HG03159 (cell line): ENCODE measurements around the gene HERPUD2.
A peak's percentile ranks its signal among the peaks of the same experiment; 100 is the strongest.
"Not testable (repeated sequence)": the region's sequence is repeated elsewhere in the genome, so short reads cannot be mapped to it uniquely, and the experiment has no call there.

Experiments used
- ATAC-seq: cut with Tn5 transposase; IDR thresholded peaks from one replicate; pipeline ENCODE4 v1.9.1; 2021; ENCODE audit warnings: mild to moderate bottlenecking, moderate library complexity; ENCODE audit not compliant: unreplicated experiment

Gene HERPUD2

GRCh38 chr7:35685781-35686180 lies 9.2 kb downstream of the HERPUD2 start:
- ATAC-seq: no peak

GRCh38 chr7:35681231-35682029 lies 13.5 kb downstream of the HERPUD2 start:
- peak; percentile 82 for ATAC-seq

GRCh38 chr7:35680403-35681013 lies 14.4 kb downstream of the HERPUD2 start:
- no peak for ATAC-seq

- ATAC-seq: no peak
These were observed 17.2 kb downstream of the HERPUD2 start for GRCh38 chr7:35677582-35678356.

DNA sequence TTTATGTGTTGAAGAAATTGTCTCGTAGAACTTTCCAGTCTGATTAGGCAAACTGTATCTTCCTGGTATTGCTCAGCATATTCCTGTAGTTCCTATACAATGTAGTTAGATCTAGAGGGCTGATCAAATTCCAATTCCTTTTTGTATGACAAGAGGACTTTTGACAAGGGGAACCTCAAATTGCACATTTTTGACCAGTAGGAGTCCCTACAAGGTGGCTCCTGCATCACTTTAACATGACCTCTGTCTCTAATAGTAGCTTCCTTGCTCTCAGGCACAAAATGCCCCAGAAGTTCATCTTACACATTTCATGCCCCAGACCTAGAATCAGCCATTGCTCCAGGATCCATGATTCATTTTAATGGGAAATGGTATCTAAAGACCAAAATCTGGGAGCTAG lies 18.7 kb downstream of the HERPUD2 start:
- no peak for ATAC-seq

GRCh38 chr7:35670856-35671569 lies 23.9 kb downstream of the HERPUD2 start:
- no peak for ATAC-seq

GRCh38 chr7:35660411-35660810 lies 34.5 kb downstream of the HERPUD2 start:
- ATAC-seq: not testable (repeated sequence)

GRCh38 chr7:35658606-35659201 lies 36.2 kb downstream of the HERPUD2 start:
- no peak for ATAC-seq

GRCh38 chr7:35657125-35657524 lies 37.8 kb downstream of the HERPUD2 start:
- ATAC-seq: no peak

GRCh38 chr7:35654558-35654957 lies 40.4 kb downstream of the HERPUD2 start:
- not testable (repeated sequence) for ATAC-seq

DNA sequence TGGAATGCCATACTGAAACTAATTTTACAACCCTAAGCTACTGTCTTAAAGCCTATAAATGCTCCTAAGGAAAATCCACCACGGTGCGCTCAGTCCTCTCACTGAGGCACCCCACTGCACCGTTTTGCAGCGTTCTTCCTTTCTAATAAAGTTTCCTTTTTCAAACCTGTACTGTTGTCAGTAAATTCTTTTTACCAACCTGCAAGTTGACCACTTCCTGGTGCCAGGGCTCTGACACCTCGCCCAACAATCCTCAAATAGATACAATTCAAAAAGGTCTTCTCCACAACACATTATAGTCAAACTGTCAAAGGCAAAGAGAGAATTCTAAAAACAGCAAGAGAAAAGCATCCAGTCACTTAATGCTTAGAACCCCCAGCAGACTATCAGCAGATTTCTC lies 42.8 kb downstream of the HERPUD2 start:
- ATAC-seq: no peak

DNA sequence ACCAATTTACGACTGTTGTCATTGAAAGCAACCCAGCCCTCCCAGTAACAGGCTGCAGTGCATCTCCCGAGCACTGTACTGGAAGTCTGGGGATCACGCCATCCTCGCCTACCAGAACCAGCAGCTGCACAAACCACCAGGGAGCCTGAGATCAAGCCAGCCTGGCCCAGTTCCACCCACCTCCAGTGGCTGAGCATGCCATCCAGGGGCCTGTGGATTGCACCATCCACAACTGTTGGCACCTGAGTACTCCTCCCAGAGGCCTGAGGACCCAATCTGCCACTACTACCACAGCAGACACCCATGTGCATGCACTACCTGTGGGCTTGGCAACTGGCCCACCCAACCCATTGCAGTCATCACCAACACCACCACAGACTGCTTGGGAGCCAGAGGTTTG lies 44.2 kb downstream of the HERPUD2 start:
- no peak for ATAC-seq

DNA sequence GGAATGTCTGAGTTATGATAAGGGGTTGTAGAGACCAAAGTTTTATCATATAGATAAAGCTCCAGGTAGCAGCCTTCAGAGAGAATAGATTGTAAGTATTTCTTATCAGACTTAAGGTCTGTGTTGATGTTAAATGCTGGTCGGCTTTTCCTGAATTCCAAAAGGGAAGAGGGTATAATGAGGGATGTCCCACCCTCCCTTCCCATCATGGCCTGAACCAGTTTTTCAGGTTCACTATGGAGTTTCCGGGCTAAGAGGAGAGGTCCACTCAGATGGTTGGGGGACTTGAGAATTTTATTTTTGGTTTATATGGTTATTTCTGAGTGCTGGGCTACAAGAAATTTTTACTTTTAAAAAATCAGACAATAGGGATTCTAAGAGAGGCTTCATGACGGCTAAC lies 45.2 kb downstream of the HERPUD2 start:
- no peak for ATAC-seq

DNA sequence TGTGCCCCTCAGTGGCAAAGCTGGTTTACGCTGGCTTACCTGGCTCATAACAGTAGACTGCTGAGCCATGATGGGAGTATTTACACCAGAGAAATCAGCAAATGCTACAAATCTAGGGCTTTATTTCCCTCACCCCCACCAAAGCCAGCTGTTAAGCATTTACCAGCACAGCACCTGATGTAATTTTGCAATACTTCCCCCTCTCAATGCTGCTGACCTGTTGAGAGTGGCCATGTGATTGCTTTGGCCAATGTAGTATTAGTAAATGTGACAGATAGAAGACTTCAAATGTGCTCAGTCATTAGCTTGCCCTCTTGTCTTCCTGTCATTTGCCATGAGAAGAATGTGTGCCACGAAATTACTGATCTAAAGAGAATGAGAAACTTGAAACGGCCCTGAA lies 46.6 kb downstream of the HERPUD2 start:
- no peak for ATAC-seq

GRCh38 chr7:35647171-35647574 lies 47.8 kb downstream of the HERPUD2 start:
- ATAC-seq: no peak

GRCh38 chr7:35646289-35647023 lies 48.5 kb downstream of the HERPUD2 start:
- ATAC-seq: no peak

DNA sequence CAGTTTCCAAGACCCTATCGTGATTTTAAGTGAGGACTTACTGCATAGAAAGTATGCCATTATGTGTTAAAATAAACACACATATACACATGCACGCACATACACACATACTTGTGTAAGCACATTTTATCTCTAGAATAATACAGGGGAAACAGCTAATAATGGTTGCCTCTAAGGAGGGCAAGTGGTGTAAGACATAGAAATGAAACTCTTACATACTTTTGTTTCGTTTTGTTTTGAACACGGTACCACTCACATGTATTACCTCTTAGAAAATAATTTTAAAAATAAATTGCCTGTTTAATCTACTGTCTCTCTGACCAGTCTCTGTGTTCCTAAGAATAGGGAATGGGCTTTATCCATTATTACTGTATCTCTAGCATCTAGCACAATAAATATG lies 49.2 kb downstream of the HERPUD2 start:
- ATAC-seq: no peak

DNA sequence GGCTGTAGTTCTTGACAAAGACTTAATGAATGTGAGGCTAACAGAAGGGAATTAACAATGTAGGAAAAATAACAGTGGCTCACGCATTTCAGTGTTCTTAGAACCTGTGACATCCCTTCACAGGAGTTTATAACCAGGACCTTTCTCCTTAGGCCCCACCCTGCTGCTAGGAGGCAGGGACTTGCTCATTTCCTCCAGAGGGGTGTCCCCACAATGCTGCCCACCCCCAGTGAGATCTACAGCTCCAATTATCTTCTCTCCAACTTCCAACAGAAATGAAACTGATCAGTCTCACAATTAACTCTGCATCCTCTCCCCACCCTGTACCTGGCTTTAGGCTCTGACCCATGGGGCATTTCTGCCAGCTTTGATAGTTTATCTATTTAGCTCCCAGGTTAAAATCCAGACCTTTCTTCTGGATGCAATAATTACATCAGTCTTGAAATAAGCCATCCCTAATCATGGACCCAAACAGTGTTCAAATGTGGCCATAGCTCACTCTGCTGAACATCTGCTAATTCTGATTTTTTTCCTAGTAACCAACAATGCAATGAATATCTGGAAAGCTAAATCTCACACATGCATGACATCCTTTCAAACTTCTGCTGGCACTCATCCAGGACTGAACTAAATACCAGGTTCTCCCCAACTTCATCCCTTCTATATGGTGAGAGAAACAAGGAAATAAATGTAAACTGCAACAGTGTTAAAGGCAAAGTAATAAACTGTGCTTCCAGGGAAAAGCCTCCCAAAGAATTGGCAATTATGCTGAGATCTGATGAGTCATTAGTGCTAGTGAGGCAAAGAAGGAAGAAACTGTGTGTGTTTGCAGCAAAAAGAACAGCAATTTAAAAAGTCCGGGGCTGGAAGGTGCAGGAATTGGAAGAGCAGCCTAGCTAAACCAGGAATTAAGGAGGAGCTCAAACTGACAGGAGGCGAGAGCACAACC lies 64.6 kb downstream of the HERPUD2 start:
- ATAC-seq: no peak
